ENCODE data around the gene TIFAB. TPM values are rescaled to one million over a fixed set of nuclear protein-coding genes. Genes with fewer than 3 reads are reported as not detected.

TIFAB gene
- total and polyA plus RNA-seq, 12 donors = under 0.01 to 1.7 (median 0.04) TPM; not detected in 8

DNA sequence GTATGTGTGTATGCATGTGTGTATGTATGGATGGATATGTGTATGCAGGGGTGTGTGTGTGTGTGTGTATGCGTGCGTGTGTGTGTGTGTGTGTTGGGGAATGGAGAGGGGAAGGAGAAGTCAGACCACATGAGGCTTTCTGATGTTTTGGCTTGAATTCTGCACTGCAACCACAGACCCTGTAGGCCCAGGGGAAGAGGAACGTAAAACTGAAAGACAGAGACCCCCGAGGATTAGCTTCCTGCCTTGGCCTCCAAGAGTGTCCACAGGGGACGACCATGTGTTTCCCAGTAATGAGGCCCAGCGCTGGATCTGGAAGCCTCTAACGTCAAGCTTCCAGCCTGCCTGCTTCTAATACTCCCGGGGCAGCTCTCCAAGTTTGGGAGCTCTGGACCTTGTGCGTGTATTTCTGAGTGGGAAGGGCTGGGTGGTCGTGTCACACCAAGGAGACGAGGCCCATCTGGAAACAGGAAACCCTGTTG is 10.8 kb downstream of the TIFAB start:
- WGBS, 2 donors = 38 to 46% methylated on average over 11 of the region's 11 CpGs
- peak in 1 of 8 donors; percentile 17 for ATAC-seq
- Histone ChIP-seq H3K27ac (peak overlapping the region in 1 of 10 donors; percentile 26), H3K27me3 (no peaks in the 10 kb centered on the region), H3K4me3 (no peak overlapping the region), H3K36me3 (no peaks in the 10 kb centered on the region), H3K9me3 (no peaks in the 10 kb centered on the region), H3K4me1 (peaks cover 0 to 64% (median 12%) of the 10 kb centered on the region in 9 donors)
- no peak for DNase-seq
- intact Hi-C loops (cut with DNase I) = no loop called here
- TF ChIP-seq, protein P1, sequence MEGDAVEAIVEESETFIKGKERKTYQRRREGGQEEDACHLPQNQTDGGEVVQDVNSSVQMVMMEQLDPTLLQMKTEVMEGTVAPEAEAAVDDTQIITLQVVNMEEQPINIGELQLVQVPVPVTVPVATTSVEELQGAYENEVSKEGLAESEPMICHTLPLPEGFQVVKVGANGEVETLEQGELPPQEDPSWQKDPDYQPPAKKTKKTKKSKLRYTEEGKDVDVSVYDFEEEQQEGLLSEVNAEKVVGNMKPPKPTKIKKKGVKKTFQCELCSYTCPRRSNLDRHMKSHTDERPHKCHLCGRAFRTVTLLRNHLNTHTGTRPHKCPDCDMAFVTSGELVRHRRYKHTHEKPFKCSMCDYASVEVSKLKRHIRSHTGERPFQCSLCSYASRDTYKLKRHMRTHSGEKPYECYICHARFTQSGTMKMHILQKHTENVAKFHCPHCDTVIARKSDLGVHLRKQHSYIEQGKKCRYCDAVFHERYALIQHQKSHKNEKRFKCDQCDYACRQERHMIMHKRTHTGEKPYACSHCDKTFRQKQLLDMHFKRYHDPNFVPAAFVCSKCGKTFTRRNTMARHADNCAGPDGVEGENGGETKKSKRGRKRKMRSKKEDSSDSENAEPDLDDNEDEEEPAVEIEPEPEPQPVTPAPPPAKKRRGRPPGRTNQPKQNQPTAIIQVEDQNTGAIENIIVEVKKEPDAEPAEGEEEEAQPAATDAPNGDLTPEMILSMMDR (IDR thresholded peaks at IDR 0.05) = no peak

DNA sequence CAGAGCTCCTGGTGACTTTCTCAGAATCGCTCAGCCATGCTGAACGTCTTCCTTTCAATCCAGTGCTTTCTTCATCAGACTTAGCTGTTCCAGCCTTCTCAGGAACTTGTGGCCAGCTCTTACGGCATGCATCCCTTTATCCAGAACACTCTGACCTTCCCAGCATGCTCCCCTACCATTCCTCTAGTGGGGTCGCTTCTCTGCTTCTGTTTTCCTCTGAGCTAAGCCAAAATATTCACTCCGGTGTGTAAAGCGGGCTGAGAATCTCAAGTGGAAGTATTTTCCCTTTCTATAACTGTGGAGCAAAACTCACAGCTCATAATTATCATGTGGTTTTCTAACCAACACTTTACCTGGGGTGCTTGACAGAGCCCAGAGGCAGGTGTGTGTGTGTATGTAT is 11.2 kb downstream of the TIFAB start:
- no peaks in the 10 kb centered on the region for H3K9me3 ChIP-seq
- H3K4me1 ChIP-seq = peaks cover 0 to 66% (median 12%) of the 10 kb centered on the region in 9 donors
- H3K4me3 ChIP-seq = no peak overlapping the region
- DNase-seq (no peak), ATAC-seq (no peak)
- intact Hi-C loops (cut with DNase I) = no loop called here
- H3K27me3 ChIP-seq = no peaks in the 10 kb centered on the region
- no peaks in the 10 kb centered on the region for H3K36me3 ChIP-seq
- TF ChIP-seq, protein P1 (IDR thresholded peaks at IDR 0.05) = no peak
- H3K27ac ChIP-seq = no peak overlapping the region
- 64 to 67% methylated on average over 6 of the region's 6 CpGs for WGBS, 2 donors

DNA sequence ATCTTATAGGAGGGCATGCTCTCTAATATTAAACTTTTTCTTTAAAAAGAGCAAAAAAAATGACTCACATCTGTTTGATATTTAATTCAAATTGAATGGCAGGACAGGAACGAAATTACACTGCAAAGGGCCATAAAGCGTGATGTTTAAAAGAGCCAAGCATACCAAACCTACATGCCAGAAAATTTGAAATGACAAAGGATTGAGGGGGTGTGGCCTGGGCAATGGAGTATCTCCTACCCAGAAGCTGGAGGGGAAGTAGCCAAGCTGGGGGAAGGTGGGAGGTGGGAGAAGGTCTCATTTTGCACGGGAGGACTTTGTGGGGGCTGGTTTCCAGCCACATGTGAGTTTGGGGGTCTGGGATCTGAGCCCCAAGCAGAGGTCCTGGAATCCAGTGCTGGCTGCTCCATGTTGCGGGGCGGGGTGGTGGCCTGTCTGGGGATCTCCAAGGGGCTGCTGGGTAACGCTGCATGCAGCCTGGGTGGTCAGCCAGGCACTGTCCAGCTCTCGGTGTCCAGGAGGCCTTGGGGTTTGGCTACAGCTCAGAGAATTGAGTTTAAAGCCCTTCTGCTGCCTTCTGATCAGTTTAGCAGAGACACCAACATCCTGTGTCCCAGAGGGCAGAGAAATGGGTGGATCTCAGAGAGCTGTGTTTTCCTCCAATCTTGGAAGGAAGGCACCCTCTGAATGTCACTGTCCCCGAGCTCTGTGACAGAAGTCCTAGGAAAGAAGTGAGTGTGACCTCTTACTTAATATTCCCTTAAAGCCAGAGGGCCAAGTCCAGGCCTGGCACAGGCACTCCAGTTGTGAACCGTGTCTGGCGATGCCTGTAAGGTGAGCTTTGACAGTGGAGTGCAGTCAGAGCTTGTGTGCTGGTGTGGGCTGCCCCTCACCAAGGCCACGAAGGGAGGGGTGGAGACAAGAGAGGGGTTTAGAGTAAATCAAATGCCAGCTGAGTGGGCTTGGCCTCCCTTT is 12.6 kb downstream of the TIFAB start:
- Histone ChIP-seq H3K27ac (no peak overlapping the region), H3K4me1 (peaks cover 0 to 71% (median 12%) of the 10 kb centered on the region in 9 donors), H3K9me3 (no peaks in the 10 kb centered on the region), H3K4me3 (no peak overlapping the region), H3K27me3 (no peaks in the 10 kb centered on the region), H3K36me3 (no peaks in the 10 kb centered on the region)
- DNase-seq (no peak), ATAC-seq (no peak)
- TF ChIP-seq, protein P1 (IDR thresholded peaks at IDR 0.05) = no peak
- intact Hi-C loops (cut with DNase I) = no loop called here
- 74 to 90% methylated on average over 11 of the region's 11 CpGs for WGBS, 2 donors

DNA sequence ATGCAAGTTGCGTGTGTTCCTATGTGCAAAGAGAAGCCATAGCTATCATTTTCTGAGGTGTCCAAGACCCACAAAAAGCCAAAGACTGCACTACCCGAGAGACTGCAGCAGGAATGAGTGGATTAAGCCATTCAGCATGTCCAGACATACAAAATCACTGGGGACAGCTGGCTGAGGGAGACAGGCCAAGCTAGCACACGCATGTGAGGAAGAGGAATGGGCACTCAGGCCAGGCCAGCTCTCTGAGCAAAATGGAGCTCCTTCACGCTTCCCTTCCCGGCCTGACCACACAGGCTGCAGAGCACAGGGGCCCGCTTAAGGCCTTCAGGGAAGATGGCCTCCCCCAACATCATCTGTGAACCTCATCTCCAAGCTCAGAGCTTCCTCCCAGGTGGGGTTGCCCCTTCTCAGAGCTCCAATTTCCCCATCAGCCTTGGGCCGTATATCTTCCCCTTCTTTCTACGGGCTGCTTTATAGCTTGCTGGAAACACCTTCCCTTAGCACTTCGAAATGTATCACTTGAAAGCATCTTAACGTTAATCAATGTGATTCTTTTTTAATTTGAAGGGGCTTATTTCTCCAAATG is 13.4 kb downstream of the TIFAB start:
- WGBS, 2 donors = 84 to 88% methylated on average over 10 of the region's 10 CpGs
- peak overlapping the region in 2 of 10 donors; percentile 28 to 77 for H3K27ac ChIP-seq
- intact Hi-C loops (cut with DNase I) = no loop called here

More for the DNA sequence above, 13.4 kb downstream of the TIFAB start:
- Histone ChIP-seq H3K9me3 (no peaks in the 10 kb centered on the region), H3K27me3 (no peaks in the 10 kb centered on the region), H3K4me3 (no peak overlapping the region), H3K36me3 (no peaks in the 10 kb centered on the region), H3K4me1 (peaks cover 0 to 74% (median 20%) of the 10 kb centered on the region in 9 donors)
- DNase-seq (no peak), ATAC-seq (no peak)
- TF ChIP-seq, protein P1 (IDR thresholded peaks at IDR 0.05) = no peak
